Astrocyte (in vitro differentiated cells and primary cell): Measurements from ENCODE around the gene TRAF3IP1. TPM values are rescaled to one million over a fixed set of nuclear protein-coding genes. Genes with fewer than 3 reads are reported as not detected.

Experiments
- DNase-seq: peaks from one replicate; pipeline ENCODE4 v3.0.0-alpha.2; 2010; ENCODE audit warnings: low read depth
- FAIRE-seq: peaks from 2 replicates; lab custom pipeline; 2011; peaks lifted over from hg19 to GRCh38; lab: Jason Lieb, UNC
- H2AFZ ChIP-seq: 2 replicates; pipeline ENCODE4 v1.6.0; 2012; ENCODE audit warnings: low read depth, low read length, inconsistent platforms
- H3K27ac ChIP-seq: 2 replicates; pipeline ENCODE4 v1.5.1; 2011; ENCODE audit warnings: low read depth, low read length, inconsistent platforms
- H3K27me3 ChIP-seq: 2 replicates; pipeline ENCODE4 v1.6.0; 2011; ENCODE audit warnings: low read length, inconsistent platforms; ENCODE audit not compliant: insufficient read depth
- H3K36me3 ChIP-seq: 2 replicates; pipeline ENCODE4 v1.5.1; 2011; ENCODE audit warnings: low read length, inconsistent platforms; ENCODE audit not compliant: insufficient read depth
- H3K4me1 ChIP-seq: 2 replicates; pipeline ENCODE4 v1.5.1; 2011; ENCODE audit warnings: low read length, inconsistent platforms; ENCODE audit not compliant: insufficient read depth
- H3K4me2 ChIP-seq: 2 replicates; pipeline ENCODE4 v1.6.0; 2012; ENCODE audit warnings: low read length, inconsistent platforms
- H3K4me3 ChIP-seq: 2 replicates; pipeline ENCODE4 v1.5.1; 2011; ENCODE audit warnings: low read depth, mild to moderate bottlenecking, low read length, inconsistent platforms; ENCODE audit not compliant: insufficient read depth
- H3K79me2 ChIP-seq: 2 replicates; pipeline ENCODE4 v1.6.0; 2012; ENCODE audit warnings: mild to moderate bottlenecking, low read length, inconsistent platforms; ENCODE audit not compliant: insufficient read depth
- H3K9ac ChIP-seq: 2 replicates; pipeline ENCODE4 v1.6.0; 2012; ENCODE audit warnings: mild to moderate bottlenecking, low read length, inconsistent platforms
- H3K9me3 ChIP-seq: 2 replicates; pipeline ENCODE4 v1.5.1; 2012; ENCODE audit warnings: low read depth, mild to moderate bottlenecking, low read length, inconsistent platforms; ENCODE audit not compliant: insufficient read depth
- H4K20me1 ChIP-seq: 2 replicates; pipeline ENCODE4 v1.6.0; 2012; ENCODE audit warnings: low read length, inconsistent platforms; ENCODE audit not compliant: insufficient read depth
- H3K27ac Mint-ChIP-seq: one replicate; pipeline ENCODE4 v1.8.0; 2021; ENCODE audit warnings: mild to moderate bottlenecking, mixed read lengths; ENCODE audit not compliant: unreplicated experiment
- H3K27me3 Mint-ChIP-seq: one replicate; pipeline ENCODE4 v1.8.0; 2021; ENCODE audit warnings: low read depth, mixed read lengths; ENCODE audit not compliant: unreplicated experiment
- H3K36me3 Mint-ChIP-seq: one replicate; pipeline ENCODE4 v1.8.0; 2021; ENCODE audit warnings: low read depth, mixed read lengths; ENCODE audit not compliant: unreplicated experiment
- H3K4me1 Mint-ChIP-seq: one replicate; pipeline ENCODE4 v1.8.0; 2021; ENCODE audit warnings: low read depth, mixed read lengths; ENCODE audit not compliant: unreplicated experiment
- H3K4me3 Mint-ChIP-seq: one replicate; pipeline ENCODE4 v1.8.0; 2021; ENCODE audit warnings: mild to moderate bottlenecking, moderate library complexity, mixed read lengths; ENCODE audit not compliant: unreplicated experiment
- H3K9me3 Mint-ChIP-seq: one replicate; pipeline ENCODE4 v1.8.0; 2021; ENCODE audit warnings: mild to moderate bottlenecking, mixed read lengths; ENCODE audit not compliant: unreplicated experiment
- EZH2 ChIP-seq: IDR thresholded peaks from 2 replicates; pipeline ENCODE4 v1.6.1; 2012; ENCODE audit warnings: mild to moderate bottlenecking, low read length, inconsistent platforms; ENCODE audit not compliant: insufficient read depth
- total RNA-seq: library from RNA; stranded (reverse); gene quantifications from 2 replicates; pipeline ENCODE4 v1.2.1, GENCODE V29; 2021
- TF ChIP-seq, protein P1 (sequence below): IDR thresholded peaks from 2 replicates; pipeline ENCODE4 v1.5.1; 2011; ENCODE audit warnings: low read depth, mild to moderate bottlenecking, inconsistent platforms, low read length, moderate library complexity; ENCODE audit not compliant: insufficient read depth

Gene TRAF3IP1
- total RNA-seq, 1 donor from 2014 or later: 19.6 TPM

DNA sequence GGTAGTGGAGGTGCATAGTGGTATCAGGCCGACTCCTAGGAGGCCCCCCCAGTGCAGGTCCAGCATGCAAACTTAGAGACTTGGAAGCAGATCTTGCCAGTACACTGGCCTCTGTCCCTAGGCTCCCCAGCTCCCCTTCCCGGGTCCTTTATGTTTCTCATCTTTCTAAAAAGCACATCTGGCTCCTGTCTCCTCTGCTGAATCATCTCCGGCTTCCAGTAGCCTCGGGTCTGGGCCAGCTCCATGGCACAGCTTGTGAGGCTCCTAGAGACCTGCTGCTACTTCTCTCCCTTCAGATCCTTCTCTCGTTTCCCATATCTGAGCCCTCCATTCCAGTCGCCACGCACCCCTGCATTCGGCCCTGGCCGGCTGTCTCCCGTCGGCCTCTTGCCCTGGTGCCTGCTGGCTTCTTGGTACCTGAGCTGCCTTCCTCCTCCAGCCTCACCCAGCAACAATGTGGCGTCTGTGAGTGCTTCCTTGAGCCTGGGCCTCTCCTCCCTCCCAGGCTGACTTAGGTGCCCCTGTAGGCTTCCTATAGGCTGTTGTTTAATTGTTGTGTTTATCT lies 6.6 kb downstream of the TRAF3IP1 start:
- no peak overlapping the region for H3K4me2 ChIP-seq
- no peaks in the 10 kb centered on the region for H3K27me3 ChIP-seq
- peaks cover 3% of the 10 kb centered on the region for H3K4me1 ChIP-seq
- H3K27me3 Mint-ChIP-seq: no peaks in the 10 kb centered on the region
- no peak overlapping the region for H3K27ac ChIP-seq
- H4K20me1 ChIP-seq: peaks cover 33% of the 10 kb centered on the region
- peaks cover 10% of the 10 kb centered on the region for H3K36me3 ChIP-seq
- no peak overlapping the region for H3K9ac ChIP-seq
- no peak for TF ChIP-seq EZH2
- TF ChIP-seq, protein P1, sequence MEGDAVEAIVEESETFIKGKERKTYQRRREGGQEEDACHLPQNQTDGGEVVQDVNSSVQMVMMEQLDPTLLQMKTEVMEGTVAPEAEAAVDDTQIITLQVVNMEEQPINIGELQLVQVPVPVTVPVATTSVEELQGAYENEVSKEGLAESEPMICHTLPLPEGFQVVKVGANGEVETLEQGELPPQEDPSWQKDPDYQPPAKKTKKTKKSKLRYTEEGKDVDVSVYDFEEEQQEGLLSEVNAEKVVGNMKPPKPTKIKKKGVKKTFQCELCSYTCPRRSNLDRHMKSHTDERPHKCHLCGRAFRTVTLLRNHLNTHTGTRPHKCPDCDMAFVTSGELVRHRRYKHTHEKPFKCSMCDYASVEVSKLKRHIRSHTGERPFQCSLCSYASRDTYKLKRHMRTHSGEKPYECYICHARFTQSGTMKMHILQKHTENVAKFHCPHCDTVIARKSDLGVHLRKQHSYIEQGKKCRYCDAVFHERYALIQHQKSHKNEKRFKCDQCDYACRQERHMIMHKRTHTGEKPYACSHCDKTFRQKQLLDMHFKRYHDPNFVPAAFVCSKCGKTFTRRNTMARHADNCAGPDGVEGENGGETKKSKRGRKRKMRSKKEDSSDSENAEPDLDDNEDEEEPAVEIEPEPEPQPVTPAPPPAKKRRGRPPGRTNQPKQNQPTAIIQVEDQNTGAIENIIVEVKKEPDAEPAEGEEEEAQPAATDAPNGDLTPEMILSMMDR: no peak
- H3K4me1 Mint-ChIP-seq: peaks cover under 1% of the 10 kb centered on the region
- no peak overlapping the region for H3K4me3 Mint-ChIP-seq
- peaks cover 1% of the 10 kb centered on the region for H3K9me3 Mint-ChIP-seq
- H2AFZ ChIP-seq: no peak overlapping the region
- H3K27ac Mint-ChIP-seq: no peak overlapping the region
- FAIRE-seq: no peak
- no peak for DNase-seq
- H3K4me3 ChIP-seq: no peak overlapping the region
- H3K9me3 ChIP-seq: no peaks in the 10 kb centered on the region
- peaks cover 21% of the 10 kb centered on the region for H3K36me3 Mint-ChIP-seq
- peaks cover 37% of the 10 kb centered on the region for H3K79me2 ChIP-seq

DNA sequence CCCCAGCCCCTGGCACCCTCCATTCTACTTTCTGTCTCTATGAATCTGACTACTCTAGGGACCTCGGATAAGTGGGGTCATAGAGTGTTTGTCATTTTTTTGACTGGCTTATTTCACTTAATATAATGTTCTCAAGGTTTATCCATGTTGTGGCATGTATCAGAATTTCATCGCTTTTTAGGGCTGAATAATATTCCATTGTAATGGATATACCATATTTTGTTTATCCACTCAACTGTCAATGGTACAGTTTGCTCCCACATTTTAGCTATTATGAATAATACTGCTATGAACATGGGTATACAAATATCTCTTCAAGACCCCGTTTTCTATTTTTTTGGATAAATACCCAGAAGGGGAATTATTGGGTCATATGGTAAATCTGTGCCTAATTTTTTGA lies 7.4 kb downstream of the TRAF3IP1 start:
- H3K36me3 Mint-ChIP-seq: peaks cover 21% of the 10 kb centered on the region
- H3K36me3 ChIP-seq: peaks cover 10% of the 10 kb centered on the region
- FAIRE-seq (no peak), DNase-seq (no peak)
- peaks cover 31% of the 10 kb centered on the region for H4K20me1 ChIP-seq
- H3K4me1 Mint-ChIP-seq: no peaks in the 10 kb centered on the region
- no peak overlapping the region for H2AFZ ChIP-seq
- no peaks in the 10 kb centered on the region for H3K9me3 ChIP-seq
- no peak overlapping the region for H3K27ac ChIP-seq
- no peaks in the 10 kb centered on the region for H3K4me1 ChIP-seq
- no peak overlapping the region for H3K9ac ChIP-seq
- peaks cover 1% of the 10 kb centered on the region for H3K9me3 Mint-ChIP-seq
- TF ChIP-seq EZH2: no peak
- TF ChIP-seq, protein P1: no peak
- no peaks in the 10 kb centered on the region for H3K27me3 Mint-ChIP-seq
- H3K4me3 ChIP-seq: no peak overlapping the region
- H3K27ac Mint-ChIP-seq: no peak overlapping the region
- peaks cover 30% of the 10 kb centered on the region for H3K79me2 ChIP-seq
- H3K4me3 Mint-ChIP-seq: no peak overlapping the region
- no peak overlapping the region for H3K4me2 ChIP-seq
- no peaks in the 10 kb centered on the region for H3K27me3 ChIP-seq

DNA sequence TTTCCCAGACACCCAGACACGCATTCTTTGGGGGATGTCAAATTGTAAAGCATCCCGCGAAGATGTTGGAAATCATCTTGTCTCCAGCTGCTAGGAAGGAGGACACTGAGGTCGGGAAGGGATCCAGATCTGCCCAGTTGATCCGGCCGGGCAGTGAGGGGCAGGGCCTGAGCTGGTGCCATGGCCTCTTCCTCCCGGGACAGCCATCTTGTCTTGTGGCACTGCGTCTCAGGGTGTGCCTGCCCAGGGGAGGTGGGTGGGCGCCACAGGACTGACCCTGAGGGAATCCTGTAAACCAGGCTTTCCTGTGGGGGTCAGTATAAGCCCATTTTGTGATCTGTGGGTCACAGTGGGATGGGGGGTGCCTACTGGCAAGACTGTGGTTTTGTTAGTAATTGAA lies 10.1 kb downstream of the TRAF3IP1 start:
- no peaks in the 10 kb centered on the region for H3K9me3 ChIP-seq
- no peaks in the 10 kb centered on the region for H3K4me1 ChIP-seq
- TF ChIP-seq, protein P1: no peak
- TF ChIP-seq EZH2: no peak
- no peaks in the 10 kb centered on the region for H3K27me3 ChIP-seq
- H3K4me2 ChIP-seq: no peak overlapping the region
- DNase-seq: no peak
- Mint-ChIP-seq H3K27me3 (no peaks in the 10 kb centered on the region), H3K4me3 (no peak overlapping the region), H3K9me3 (peaks cover 1% of the 10 kb centered on the region), H3K36me3 (peaks cover 16% of the 10 kb centered on the region), H3K4me1 (no peaks in the 10 kb centered on the region), H3K27ac (no peak overlapping the region)
- no peak overlapping the region for H3K4me3 ChIP-seq
- H2AFZ ChIP-seq: no peak overlapping the region
- peaks cover 14% of the 10 kb centered on the region for H3K36me3 ChIP-seq
- H3K79me2 ChIP-seq: peaks cover 24% of the 10 kb centered on the region
- H3K27ac ChIP-seq: no peak overlapping the region
- FAIRE-seq: no peak
- H4K20me1 ChIP-seq: peaks cover 29% of the 10 kb centered on the region
- H3K9ac ChIP-seq: no peak overlapping the region
